COLO668 (cell line): ENCODE data around the gene MAD1L1.
"Not testable (repeated sequence)": the region's sequence is repeated elsewhere in the genome, so short reads cannot be mapped to it uniquely, and the experiment has no call there.

Source experiments
- DNase-seq: peaks from one replicate; lab custom pipeline; 2025; ENCODE audit not compliant: unreplicated experiment; lab: John Stamatoyannopoulos, UW

MAD1L1 gene

GRCh38 chr7:2072798-2073197, 159.9 kb downstream of the MAD1L1 start:
- DNase-seq, result no peak

- no peak for DNase-seq
These were observed 160.7 kb downstream of the MAD1L1 start for GRCh38 chr7:2072042-2072441.

- DNase-seq, result no peak
These were observed 161.5 kb downstream of the MAD1L1 start for GRCh38 chr7:2071133-2071832.

- DNase-seq, result no peak
These were observed 162.5 kb downstream of the MAD1L1 start for GRCh38 chr7:2070151-2070763.

- DNase-seq, result no peak
These were observed 163.3 kb downstream of the MAD1L1 start for GRCh38 chr7:2069472-2069860.

GRCh38 chr7:2068693-2069471, 163.9 kb downstream of the MAD1L1 start:
- no peak for DNase-seq

- no peak for DNase-seq
These were observed 166.4 kb downstream of the MAD1L1 start for GRCh38 chr7:2066251-2066919.

- DNase-seq, result no peak
These were observed 167.2 kb downstream of the MAD1L1 start for GRCh38 chr7:2065528-2065927.

GRCh38 chr7:2063563-2064260, 169.0 kb downstream of the MAD1L1 start:
- DNase-seq, result peak; percentile 83

- no peak for DNase-seq
These were observed 170.1 kb downstream of the MAD1L1 start for GRCh38 chr7:2062648-2063047.

- DNase-seq, result no peak
These were observed 172.0 kb downstream of the MAD1L1 start for GRCh38 chr7:2060701-2061100.

- no peak for DNase-seq
These were observed 172.6 kb downstream of the MAD1L1 start for GRCh38 chr7:2059964-2060700.

GRCh38 chr7:2058246-2058645, 174.5 kb downstream of the MAD1L1 start:
- not testable (repeated sequence) for DNase-seq

GRCh38 chr7:2055956-2056355, 176.8 kb downstream of the MAD1L1 start:
- no peak for DNase-seq

GRCh38 chr7:2054927-2055326, 177.8 kb downstream of the MAD1L1 start:
- no peak for DNase-seq

- DNase-seq, result no peak
These were observed 179.3 kb downstream of the MAD1L1 start for GRCh38 chr7:2053395-2053794.

GRCh38 chr7:2052657-2053048, 180.1 kb downstream of the MAD1L1 start:
- DNase-seq, result no peak

GRCh38 chr7:2051707-2052656, 180.8 kb downstream of the MAD1L1 start:
- no peak for DNase-seq

- DNase-seq, result no peak
These were observed 182.3 kb downstream of the MAD1L1 start for GRCh38 chr7:2050511-2050866.
